ENCODE data around the gene ATP6AP2. TPM values are rescaled to one million over a fixed set of nuclear protein-coding genes. Genes with fewer than 3 reads are reported as not detected.

The ATP6AP2 gene
- 100 to 1,000 TPM in 1 of 12 donors, 10 to 100 TPM in 10, not detected in 1; 66.9 to 106 (median 82.1) TPM for polyA plus RNA-seq (ENCODE audit: insufficient read length in 12 of 12)
- long read RNA-seq, donor 1, transcript ATP6AP2-217 (9 exons, 2,337 nt), result major isoform, 22 of 50 reads
- long read RNA-seq, donor 1, partial matches to known transcripts, result 22 of 50 reads
- long read RNA-seq, donor 1, other reads (novel, unspliced or antisense), result 0 of 50 reads
- long read RNA-seq, donor 2, transcript ATP6AP2-217 (9 exons, 2,337 nt), result major isoform, 36 of 51 reads
- long read RNA-seq, donor 2, partial matches to known transcripts, result 11 of 51 reads
- long read RNA-seq, donor 2, other reads (novel, unspliced or antisense), result 0 of 51 reads
- long read RNA-seq, donor 3, partial matches to known transcripts, result 0 of 7 reads
- long read RNA-seq, donor 3, other reads (novel, unspliced or antisense), result 0 of 7 reads
- long read RNA-seq, donor 4, transcript ATP6AP2-217 (9 exons, 2,337 nt), result major isoform, 9 of 12 reads
- long read RNA-seq, donor 4, partial matches to known transcripts, result 0 of 12 reads
- long read RNA-seq, donor 4, other reads (novel, unspliced or antisense), result 0 of 12 reads
- long read RNA-seq, donor 5, transcript ATP6AP2-217 (9 exons, 2,337 nt), result major isoform, 39 of 53 reads
- long read RNA-seq, donor 5, partial matches to known transcripts, result 13 of 53 reads
- long read RNA-seq, donor 5, other reads (novel, unspliced or antisense), result 0 of 53 reads
- long read RNA-seq, donor 6, transcript ATP6AP2-217 (9 exons, 2,337 nt), result major isoform, 16 of 20 reads
- long read RNA-seq, donor 6, partial matches to known transcripts, result 0 of 20 reads
- long read RNA-seq, donor 6, other reads (novel, unspliced or antisense), result 0 of 20 reads
- long read RNA-seq, donor 7, transcript ATP6AP2-217 (9 exons, 2,337 nt), result major isoform, 10 of 12 reads
- long read RNA-seq, donor 7, partial matches to known transcripts, result 0 of 12 reads
- long read RNA-seq, donor 7, other reads (novel, unspliced or antisense), result 0 of 12 reads
- long read RNA-seq, donor 8, transcript ATP6AP2-217 (9 exons, 2,337 nt), result major isoform, 26 of 43 reads
- long read RNA-seq, donor 8, partial matches to known transcripts, result 10 of 43 reads
- long read RNA-seq, donor 8, other reads (novel, unspliced or antisense), result 0 of 43 reads
- long read RNA-seq, donor 9, transcript ATP6AP2-217 (9 exons, 2,337 nt), result major isoform, 9 of 14 reads
- long read RNA-seq, donor 9, partial matches to known transcripts, result 0 of 14 reads
- long read RNA-seq, donor 9, other reads (novel, unspliced or antisense), result 0 of 14 reads
- long read RNA-seq, donor 10, transcript ATP6AP2-217 (9 exons, 2,337 nt), result major isoform, 21 of 23 reads
- long read RNA-seq, donor 10, partial matches to known transcripts, result 0 of 23 reads
- long read RNA-seq, donor 10, other reads (novel, unspliced or antisense), result 0 of 23 reads
- long read RNA-seq, donor 11, transcript ATP6AP2-217 (9 exons, 2,337 nt), result major isoform, 25 of 43 reads
- long read RNA-seq, donor 11, partial matches to known transcripts, result 11 of 43 reads
- long read RNA-seq, donor 11, other reads (novel, unspliced or antisense), result 0 of 43 reads

- DNase-seq, result peak; percentile 91
Observed at GRCh38 chrX:40580537-40581335, at the start of gene ATP6AP2. TSS of gene ATP6AP2 (plus strand) at chrX:40580970. CDS start at chrX:40581066, 96 bp downstream.

- DNase-seq, result no peak
Observed at GRCh38 chrX:40531056-40531826, 49.5 kb upstream of the ATP6AP2 start.

GRCh38 chrX:40537310-40537709, 43.5 kb upstream of the ATP6AP2 start:
- no peak for DNase-seq

- no peak for DNase-seq
Observed at GRCh38 chrX:40538406-40538805, 42.4 kb upstream of the ATP6AP2 start.

GRCh38 chrX:40539214-40540142, 41.3 kb upstream of the ATP6AP2 start:
- DNase-seq, result peak; percentile 9

GRCh38 chrX:40542208-40542607, 38.6 kb upstream of the ATP6AP2 start:
- DNase-seq, result no peak

- DNase-seq, result no peak
Observed at GRCh38 chrX:40542972-40543371, 37.8 kb upstream of the ATP6AP2 start.

- DNase-seq, result peak; percentile 46
Observed at GRCh38 chrX:40543661-40544328, 37.0 kb upstream of the ATP6AP2 start.

- DNase-seq, result no peak
Observed at GRCh38 chrX:40544343-40545266, 36.2 kb upstream of the ATP6AP2 start.

GRCh38 chrX:40546870-40547269, 33.9 kb upstream of the ATP6AP2 start:
- no peak for DNase-seq

- DNase-seq, result no peak
Observed at GRCh38 chrX:40550066-40550465, 30.7 kb upstream of the ATP6AP2 start.

GRCh38 chrX:40552768-40553167, 28.0 kb upstream of the ATP6AP2 start:
- DNase-seq, result no peak

GRCh38 chrX:40558590-40558989, 22.2 kb upstream of the ATP6AP2 start:
- no peak for DNase-seq

GRCh38 chrX:40563784-40564183, 17.0 kb upstream of the ATP6AP2 start:
- DNase-seq, result no peak

GRCh38 chrX:40564447-40564846, 16.3 kb upstream of the ATP6AP2 start:
- no peak for DNase-seq

GRCh38 chrX:40570346-40571093, 10.2 kb upstream of the ATP6AP2 start:
- DNase-seq, result no peak

All from muscle of arm (tissue), 14 donors.